Keratinocyte (primary cell): Measurements from ENCODE around the gene ADAMTSL5.

Experiments
- CTCF ChIP-seq, 3 experiments: IDR thresholded peaks in 1 of 3; conservative IDR thresholded peaks in 1 of 3; optimal IDR thresholded peaks in 1 of 3; 2 replicates in 2 of 3; 3 replicates in 1 of 3; pipeline versions ENCODE3 to v1.5.1; 2011; ENCODE audit warnings: low read length in 3 of 3, mild to moderate bottlenecking in 3 of 3, moderate library complexity in 2 of 3, control low read depth in 1 of 3, inconsistent platforms in 1 of 3; ENCODE audit not compliant: insufficient read depth in 2 of 3; ENCODE audit errors: extremely low read depth in 1 of 3
- EZH2 ChIP-seq: IDR thresholded peaks from one replicate; pipeline ENCODE4 v1.6.1; 2012; ENCODE audit warnings: inconsistent platforms, mild to moderate bottlenecking, low read length, moderate library complexity

GRCh38 chr19:1561236-1561842, 48.5 kb upstream of the ADAMTSL5 start:
- TF ChIP-seq CTCF (optimal IDR thresholded peaks at IDR 0.05 in 1 of 3, IDR thresholded peaks at IDR 0.05 in 1 of 3, conservative IDR thresholded peaks at IDR 0.05 in 1 of 3; ENCODE audit: extremely low read depth in 1 of 3, insufficient read depth in 2 of 3, low read length in 3 of 3) (no peak), EZH2 (no peak)
